ENCODE data around the gene SYNGR2.

DNA sequence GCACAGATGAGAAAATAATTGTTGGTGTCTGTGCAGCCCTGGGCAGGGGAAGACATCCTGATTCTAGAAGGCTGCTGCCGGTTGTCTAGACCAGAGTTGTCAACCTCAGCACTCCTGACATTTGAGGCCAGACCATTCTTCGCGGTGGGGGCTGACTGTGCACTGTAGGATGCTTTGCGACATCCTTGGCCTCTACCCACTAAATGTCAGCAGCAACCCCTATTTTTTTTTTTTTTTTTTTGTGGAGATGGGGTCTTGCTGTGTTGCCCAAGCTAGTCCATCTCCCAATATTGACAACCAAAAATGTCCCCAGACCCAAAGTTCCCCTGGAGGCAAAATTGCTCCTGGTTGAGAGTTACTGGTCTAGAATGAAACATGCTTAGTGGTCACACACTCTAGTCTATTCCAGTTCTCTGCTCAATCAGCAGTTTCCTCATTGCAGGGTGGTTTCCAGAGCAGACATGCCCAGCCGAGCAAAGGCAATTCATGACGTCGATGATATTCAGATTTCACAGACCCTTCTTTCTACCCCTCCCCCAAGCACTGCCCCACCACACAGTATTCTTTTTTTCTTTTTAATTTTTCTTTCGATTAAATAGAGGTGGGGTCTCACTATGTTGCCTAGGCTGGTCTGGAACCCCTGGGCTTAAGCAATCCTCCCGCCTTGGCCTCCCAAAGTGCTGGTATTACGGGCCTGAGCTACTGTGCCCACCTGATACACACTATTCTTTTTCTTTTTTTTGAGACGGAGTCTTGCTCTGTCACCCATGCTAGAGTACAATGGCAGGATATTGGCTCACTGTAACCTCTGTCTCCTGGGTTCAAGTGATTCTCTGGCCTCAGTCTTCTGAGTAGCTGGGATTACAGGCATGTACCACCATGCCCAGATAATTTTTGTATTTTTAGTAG lies 13.2 kb upstream of the SYNGR2 start:
- TF ChIP-seq RAD21 (IDR thresholded peaks at IDR 0.05; ENCODE audit: low read depth) (no peak), ZFX (IDR thresholded peaks at IDR 0.05) (no peak), YY1 (IDR thresholded peaks at IDR 0.05; ENCODE audit: extremely low read depth, insufficient replicate concordance, low read depth, low read length) (no peak), ZNF274 (IDR thresholded peaks at IDR 0.05; ENCODE audit: low read depth, low read length) (no peak), POLR2AphosphoS5 (IDR thresholded peaks at IDR 0.05; ENCODE audit: low read depth, low read length) (no peak), MAX (IDR thresholded peaks at IDR 0.05) (no peak), EZH2 (IDR thresholded peaks at IDR 0.05) (no peak)
- TF ChIP-seq, protein P1, sequence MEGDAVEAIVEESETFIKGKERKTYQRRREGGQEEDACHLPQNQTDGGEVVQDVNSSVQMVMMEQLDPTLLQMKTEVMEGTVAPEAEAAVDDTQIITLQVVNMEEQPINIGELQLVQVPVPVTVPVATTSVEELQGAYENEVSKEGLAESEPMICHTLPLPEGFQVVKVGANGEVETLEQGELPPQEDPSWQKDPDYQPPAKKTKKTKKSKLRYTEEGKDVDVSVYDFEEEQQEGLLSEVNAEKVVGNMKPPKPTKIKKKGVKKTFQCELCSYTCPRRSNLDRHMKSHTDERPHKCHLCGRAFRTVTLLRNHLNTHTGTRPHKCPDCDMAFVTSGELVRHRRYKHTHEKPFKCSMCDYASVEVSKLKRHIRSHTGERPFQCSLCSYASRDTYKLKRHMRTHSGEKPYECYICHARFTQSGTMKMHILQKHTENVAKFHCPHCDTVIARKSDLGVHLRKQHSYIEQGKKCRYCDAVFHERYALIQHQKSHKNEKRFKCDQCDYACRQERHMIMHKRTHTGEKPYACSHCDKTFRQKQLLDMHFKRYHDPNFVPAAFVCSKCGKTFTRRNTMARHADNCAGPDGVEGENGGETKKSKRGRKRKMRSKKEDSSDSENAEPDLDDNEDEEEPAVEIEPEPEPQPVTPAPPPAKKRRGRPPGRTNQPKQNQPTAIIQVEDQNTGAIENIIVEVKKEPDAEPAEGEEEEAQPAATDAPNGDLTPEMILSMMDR (IDR thresholded peaks at IDR 0.05 in 2 of 3, conservative IDR thresholded peaks at IDR 0.05 in 1 of 3; ENCODE audit: borderline replicate concordance in 1 of 3, insufficient read depth in 1 of 3, low read depth in 2 of 3, low read length in 2 of 3), result no peak
- TF ChIP-seq, protein P2, sequence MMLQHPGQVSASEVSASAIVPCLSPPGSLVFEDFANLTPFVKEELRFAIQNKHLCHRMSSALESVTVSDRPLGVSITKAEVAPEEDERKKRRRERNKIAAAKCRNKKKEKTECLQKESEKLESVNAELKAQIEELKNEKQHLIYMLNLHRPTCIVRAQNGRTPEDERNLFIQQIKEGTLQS (IDR thresholded peaks at IDR 0.05), result no peak
